Jurkat, Clone E6-1 (cell line): ENCODE data around the gene ADAP1.
"Not testable (repeated sequence)": the region's sequence is repeated elsewhere in the genome, so short reads cannot be mapped to it uniquely, and the experiment has no call there.

Source experiments
- DNase-seq: peaks from one replicate; pipeline ENCODE4 v3.0.0-alpha.2; 2011; ENCODE audit warnings: low read depth, low spot score
- H3K4me3 ChIP-seq: 2 replicates; pipeline ENCODE4 v1.5.1; 2011; ENCODE audit warnings: mild to moderate bottlenecking, low read length, control low read depth, moderate library complexity

ADAP1 gene

DNA sequence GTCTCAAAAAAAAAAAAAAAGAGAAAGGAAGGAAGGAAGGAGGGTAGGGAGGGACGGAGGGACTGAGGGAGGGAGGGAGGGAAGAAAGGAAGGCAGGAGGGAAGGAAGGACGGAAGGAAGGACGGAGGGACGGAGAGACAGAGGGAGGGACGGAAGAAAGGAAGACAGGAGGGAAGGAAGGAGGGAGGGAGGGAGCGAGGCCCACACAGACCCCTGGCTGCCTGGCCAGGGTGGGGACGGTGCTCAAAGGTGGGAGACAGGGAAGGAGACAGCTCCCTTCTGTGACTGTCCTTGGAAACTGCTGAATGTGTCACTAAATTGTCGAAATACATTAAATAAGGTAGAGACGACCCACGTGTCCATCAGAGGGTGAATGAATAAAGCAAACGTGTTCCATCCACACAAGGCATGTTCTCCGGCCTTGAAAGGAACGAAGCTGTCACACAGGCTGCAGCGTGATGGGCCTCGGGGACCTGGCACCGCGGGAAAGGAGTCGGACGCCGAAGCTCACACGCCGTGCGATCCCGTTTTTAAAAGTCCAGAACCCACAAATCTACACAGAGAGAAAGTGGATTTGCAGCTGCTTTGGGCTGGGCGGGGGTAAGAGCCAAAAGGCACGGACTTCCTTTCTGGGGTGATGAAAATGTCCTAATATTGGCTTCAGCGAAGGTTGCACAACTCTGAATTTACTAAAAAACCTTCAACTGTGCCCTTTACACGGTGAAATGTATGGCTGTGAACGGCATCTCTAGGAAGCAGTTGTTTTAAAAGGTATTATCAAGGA lies 23.3 kb downstream of the ADAP1 start:
- no peak for DNase-seq
- no peak overlapping the region for H3K4me3 ChIP-seq

GRCh38 chr7:929311-929711 lies 25.2 kb downstream of the ADAP1 start:
- H3K4me3 ChIP-seq = no peak overlapping the region
- no peak for DNase-seq

GRCh38 chr7:927031-927671 lies 27.3 kb downstream of the ADAP1 start:
- no peak for DNase-seq
- H3K4me3 ChIP-seq = no peak overlapping the region

DNA sequence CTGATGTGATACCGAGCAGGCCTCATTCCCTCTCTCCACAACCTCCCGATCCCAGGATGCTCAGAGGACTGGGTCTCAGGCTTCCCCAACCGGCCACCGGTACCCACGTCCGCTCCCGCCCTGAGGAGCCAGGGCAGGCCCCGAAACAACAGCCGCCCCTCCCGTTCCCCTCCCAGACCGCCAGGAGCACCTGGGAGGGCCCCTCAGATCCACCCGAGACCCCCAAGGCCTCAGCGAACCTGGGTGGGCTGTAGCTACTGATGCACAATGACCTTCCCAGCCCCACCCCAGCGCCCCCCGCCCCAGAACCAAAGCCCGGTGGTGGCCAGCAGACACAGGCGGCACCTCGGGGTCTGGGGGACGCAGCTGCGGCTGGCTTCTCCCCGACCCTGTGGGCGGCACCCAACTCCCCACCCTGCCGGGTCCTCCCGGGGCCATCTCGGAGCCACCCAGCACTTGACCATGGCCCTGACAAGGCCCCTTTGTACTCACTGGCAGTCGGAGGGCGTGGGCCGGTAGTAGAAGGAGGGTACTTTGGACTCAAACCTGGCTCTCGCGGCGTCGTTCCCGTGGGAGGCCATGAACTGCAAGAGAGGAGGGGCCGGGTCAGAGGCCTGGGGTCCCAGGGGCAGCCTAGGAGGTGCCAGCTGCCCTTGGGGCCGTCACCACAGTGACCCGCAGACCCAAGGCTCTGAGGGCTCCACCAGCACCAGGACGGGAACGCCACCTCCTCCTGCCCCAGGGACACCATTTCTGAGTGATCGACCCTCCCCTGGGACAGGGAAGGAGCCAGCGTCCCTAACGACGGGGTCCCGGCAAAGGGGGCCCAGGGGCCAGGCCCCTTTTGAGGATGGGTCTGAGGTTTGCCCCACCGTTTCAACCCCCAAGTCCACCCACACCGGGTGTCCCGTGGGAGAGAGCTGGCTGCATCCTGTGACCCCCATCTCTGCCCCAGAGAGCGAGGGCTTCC lies 28.1 kb downstream of the ADAP1 start:
- no peak for DNase-seq
- no peak overlapping the region for H3K4me3 ChIP-seq

DNA sequence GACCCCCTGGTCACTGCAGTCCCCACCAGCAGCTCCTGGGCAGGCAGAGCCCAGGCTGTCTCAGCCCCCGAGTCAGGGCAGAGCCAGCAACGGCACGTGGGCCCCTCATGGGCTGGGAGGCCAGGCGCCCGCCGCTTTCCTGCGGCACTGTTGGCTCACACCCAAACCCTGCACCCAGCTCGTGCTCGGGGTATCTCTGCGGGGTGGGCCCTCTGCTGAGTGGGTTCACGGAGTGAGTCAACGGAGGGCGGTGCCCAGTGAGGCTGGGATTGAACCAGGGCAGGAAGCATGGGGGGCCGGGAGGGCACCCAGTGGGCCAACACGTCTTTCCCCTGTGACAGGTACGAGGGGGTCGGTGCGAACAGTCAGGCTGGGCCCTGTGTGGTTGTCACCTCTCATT lies 28.9 kb downstream of the ADAP1 start:
- no peak overlapping the region for H3K4me3 ChIP-seq
- no peak for DNase-seq

DNA sequence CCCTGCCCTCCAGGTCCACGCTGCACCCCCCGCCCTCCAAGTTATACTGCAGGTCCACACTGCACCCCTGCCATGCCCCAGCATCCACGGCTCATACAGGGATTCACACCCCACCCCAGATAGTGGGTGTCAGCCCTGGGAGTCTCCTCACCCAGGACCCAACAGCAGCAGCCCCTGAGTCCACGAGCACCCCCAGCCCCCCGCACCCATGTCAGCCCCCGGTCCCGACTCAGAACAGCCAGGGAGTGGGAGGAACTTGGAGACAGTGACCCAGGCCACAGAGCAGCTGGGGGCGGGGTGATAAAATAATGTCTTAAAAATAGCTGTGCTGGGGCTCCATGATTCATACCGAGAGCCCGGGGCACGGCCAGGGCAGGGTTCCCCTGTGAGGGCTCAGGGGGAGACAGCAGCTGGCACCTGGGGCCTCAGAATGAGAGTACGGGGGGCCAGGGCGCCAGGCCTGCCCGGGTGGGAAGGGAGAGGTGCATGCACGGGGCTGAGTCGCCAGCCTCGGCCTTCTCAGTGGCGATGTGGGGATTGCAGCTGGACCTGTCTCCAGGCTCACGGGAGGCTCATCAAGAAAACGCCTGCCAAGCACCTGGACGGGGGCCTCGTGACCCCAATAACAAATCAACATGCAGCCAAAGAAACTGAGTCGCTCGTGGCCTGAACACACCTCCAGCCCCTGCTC lies 29.8 kb downstream of the ADAP1 start:
- H3K4me3 ChIP-seq = no peak overlapping the region
- DNase-seq = no peak

DNA sequence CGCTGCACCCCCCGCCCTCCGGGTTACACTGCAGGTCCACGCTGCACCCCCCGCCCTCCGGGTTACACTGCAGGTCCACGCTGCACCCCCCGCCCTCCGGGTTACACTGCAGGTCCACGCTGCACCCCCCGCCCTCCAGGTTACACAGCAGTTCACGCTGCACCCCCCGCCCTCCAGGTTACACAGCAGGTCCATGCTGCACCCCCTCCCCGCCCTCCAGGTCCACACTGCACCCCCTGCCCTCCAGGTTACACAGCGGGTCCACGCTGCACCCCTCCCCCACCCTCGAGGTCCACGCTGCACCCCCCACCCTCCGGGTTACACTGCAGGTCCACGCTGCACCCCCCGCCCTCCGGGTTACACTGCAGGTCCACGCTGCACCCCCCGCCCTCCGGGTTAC lies 30.4 kb downstream of the ADAP1 start:
- not testable (repeated sequence) for H3K4me3 ChIP-seq, DNase-seq

GRCh38 chr7:923108-924041 lies 31.1 kb downstream of the ADAP1 start:
- H3K4me3 ChIP-seq = peak overlapping the region; percentile 46
- DNase-seq = peak; percentile 94

GRCh38 chr7:922334-923107 lies 32.0 kb downstream of the ADAP1 start:
- DNase-seq = no peak
- H3K4me3 ChIP-seq = peak overlapping the region; percentile 46

DNA sequence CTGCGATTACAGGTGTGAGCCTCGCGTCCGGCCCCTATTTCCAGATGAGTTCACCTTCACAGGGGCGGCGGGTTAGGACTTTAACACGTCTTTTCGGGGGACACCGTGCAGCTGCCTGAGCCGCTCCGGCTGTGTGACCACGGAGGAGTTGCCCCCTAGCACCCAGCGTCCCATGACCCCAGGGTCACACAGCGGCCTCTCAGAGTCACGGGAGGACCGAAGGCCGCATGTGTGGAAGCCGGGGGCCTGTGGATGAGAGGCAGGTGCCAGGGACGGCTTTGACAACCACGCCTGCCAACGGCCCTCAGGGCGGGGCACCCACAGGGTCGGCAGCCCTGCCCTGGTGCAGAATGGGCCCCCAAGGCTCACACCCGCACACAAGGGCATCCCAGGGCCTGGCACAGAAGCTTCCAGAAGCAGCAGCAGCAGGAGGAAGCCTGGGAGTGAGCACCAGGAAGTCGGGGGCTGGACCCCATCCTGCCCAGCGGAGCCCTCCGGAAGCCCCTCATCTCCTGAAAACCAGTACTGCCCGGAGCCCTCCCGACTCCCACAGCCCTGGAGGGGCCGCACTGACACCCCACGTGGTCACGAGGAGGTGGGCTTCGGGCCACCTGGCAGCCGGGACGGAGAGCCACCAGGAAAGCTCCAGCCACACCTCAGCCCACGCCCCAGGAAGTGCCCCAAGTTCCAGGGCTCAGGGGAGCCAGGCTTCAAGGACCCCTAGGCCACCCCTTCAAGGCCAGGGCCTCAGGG lies 32.7 kb downstream of the ADAP1 start:
- no peak for DNase-seq
- no peak overlapping the region for H3K4me3 ChIP-seq

DNA sequence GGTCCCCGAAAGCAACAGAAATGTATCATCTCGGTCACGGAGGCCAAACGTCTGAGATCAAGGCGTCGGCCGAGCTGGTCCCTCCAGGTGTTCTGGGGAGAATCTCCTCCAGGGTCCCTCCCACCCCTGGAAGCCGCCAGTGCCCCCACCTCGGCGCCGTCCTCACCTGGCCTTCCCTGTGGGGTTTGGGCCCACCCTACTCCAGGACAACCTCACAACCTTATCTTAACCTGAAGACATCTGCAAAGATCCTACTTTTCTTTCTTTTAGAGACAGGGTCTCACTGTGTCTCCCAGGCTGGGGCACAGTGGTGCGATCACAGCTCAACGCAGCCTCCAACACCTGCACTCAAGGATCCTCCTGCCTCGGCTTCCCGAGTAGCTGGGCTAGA lies 33.4 kb downstream of the ADAP1 start:
- DNase-seq = no peak
- no peak overlapping the region for H3K4me3 ChIP-seq

- DNase-seq = no peak
- H3K4me3 ChIP-seq = no peak overlapping the region
These were observed 34.0 kb downstream of the ADAP1 start for GRCh38 chr7:920351-921070.

DNA sequence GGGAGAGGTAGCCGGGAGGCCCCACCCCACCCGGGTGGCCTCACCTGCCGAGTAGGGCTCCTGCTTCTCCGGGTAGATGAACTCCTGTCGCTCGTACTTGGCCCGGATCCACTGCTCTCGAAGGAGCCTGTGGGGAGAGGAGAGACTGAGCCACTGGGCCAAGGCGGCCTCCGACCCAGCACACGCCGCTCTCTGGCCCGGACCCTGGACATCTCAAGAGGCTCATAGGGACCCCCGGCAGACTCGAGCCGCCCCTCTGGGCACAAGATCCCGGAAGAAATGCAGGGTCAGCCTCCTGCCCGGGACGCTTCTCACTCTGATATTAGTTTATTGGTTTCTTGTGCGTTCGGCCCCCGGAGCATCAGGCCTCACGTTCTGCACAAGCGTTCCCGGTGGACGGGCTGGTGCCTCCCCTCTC lies 34.5 kb downstream of the ADAP1 start:
- DNase-seq = no peak
- no peak overlapping the region for H3K4me3 ChIP-seq

DNA sequence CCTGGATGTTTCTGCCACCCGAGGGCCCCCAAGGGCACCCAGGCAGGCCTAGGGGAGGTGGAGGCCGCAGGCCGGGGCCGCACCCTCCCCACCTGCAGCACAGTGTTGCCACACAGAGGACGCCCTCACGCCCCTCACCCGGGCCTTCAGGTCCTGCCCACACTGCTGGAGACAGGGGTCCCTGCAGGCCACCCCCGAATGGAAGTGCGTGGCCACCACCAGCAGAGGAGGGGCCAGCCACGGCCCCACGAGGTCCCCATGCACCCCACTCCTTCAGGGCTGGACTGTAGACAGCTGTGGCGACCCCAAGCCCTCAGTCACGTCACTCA lies 35.4 kb downstream of the ADAP1 start:
- no peak for DNase-seq

GRCh38 chr7:918441-919113 lies 35.9 kb downstream of the ADAP1 start:
- DNase-seq = no peak
- no peak overlapping the region for H3K4me3 ChIP-seq

More for the DNA sequence above, 35.4 kb downstream of the ADAP1 start:
- no peak overlapping the region for H3K4me3 ChIP-seq

GRCh38 chr7:918118-918425 lies 36.4 kb downstream of the ADAP1 start:
- no peak overlapping the region for H3K4me3 ChIP-seq
- no peak for DNase-seq
